BE2C (cell line): ENCODE data around the gene DCUN1D5.

ENCODE experiments used
- DNase-seq: peaks from one replicate; pipeline ENCODE4 v3.0.0-alpha.2; 2020
- H3K27me3 ChIP-seq: fragments of 250-450 bp; sonication (Bioruptor Pico); 2 replicates; pipeline ENCODE4 v1.5.1; 2020; ENCODE audit warnings: mild to moderate bottlenecking
- H3K36me3 ChIP-seq: fragments of 250-450 bp; sonication (Bioruptor Pico); 2 replicates; pipeline ENCODE4 v1.5.1; 2020; ENCODE audit warnings: mild to moderate bottlenecking
- H3K4me1 ChIP-seq: fragments of 250-450 bp; sonication (Bioruptor Pico); 2 replicates; pipeline ENCODE4 v1.5.1; 2020
- H3K4me3 ChIP-seq: 2 replicates; pipeline ENCODE4 v1.5.1; 2011; ENCODE audit warnings: low read depth, low read length
- H3K9me3 ChIP-seq: fragments of 250-450 bp; sonication (Bioruptor Pico); 2 replicates; pipeline ENCODE4 v1.5.1; 2020
- CTCF ChIP-seq: IDR thresholded peaks from 2 replicates; pipeline ENCODE4 v1.5.1; 2012; ENCODE audit warnings: mild to moderate bottlenecking, low read depth, low read length

Gene DCUN1D5

DNA sequence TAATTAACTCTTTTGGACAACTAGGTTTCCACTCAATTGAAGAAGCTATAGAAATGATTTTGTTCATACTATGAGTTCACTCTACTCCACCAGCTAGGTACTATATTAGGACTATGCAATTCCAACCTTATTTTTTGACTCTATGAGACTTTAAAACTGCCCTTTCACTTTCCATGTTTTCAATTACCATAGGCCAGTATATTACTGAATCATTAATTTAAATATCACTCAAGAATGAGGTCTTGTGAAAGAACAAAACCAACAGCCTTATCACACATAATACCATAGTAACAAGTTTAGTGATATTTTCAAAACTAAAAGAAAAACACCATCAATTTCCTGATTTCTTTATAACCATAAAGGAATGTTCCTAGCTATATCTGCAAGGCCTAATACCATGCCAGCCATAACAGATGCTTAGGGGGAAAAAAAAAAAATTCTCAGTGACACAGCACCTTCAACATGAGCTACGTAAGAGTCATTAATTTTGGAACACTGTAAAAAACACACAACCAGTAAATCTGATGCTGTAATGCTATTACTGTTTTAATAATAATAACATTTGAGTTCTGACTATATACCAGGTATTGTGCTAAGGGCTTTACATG lies 6.1 kb downstream of the DCUN1D5 start:
- no peak for TF ChIP-seq CTCF
- Histone ChIP-seq H3K36me3 (peaks cover 65% of the 10 kb centered on the region), H3K9me3 (no peaks in the 10 kb centered on the region), H3K4me1 (peaks cover 6% of the 10 kb centered on the region; the same call in 1 of the 2 replicates), H3K27me3 (no peaks in the 10 kb centered on the region), H3K4me3 (no peak overlapping the region)
- no peak for DNase-seq

- Histone ChIP-seq H3K36me3 (peaks cover 90% of the 10 kb centered on the region), H3K9me3 (no peaks in the 10 kb centered on the region), H3K4me3 (no peak overlapping the region), H3K4me1 (peaks cover 3% of the 10 kb centered on the region; the same call in 1 of the 2 replicates), H3K27me3 (no peaks in the 10 kb centered on the region)
- TF ChIP-seq CTCF, result no peak
- no peak for DNase-seq
Observed at GRCh38 chr11:103079833-103080232, 12.1 kb downstream of the DCUN1D5 start.

DNA sequence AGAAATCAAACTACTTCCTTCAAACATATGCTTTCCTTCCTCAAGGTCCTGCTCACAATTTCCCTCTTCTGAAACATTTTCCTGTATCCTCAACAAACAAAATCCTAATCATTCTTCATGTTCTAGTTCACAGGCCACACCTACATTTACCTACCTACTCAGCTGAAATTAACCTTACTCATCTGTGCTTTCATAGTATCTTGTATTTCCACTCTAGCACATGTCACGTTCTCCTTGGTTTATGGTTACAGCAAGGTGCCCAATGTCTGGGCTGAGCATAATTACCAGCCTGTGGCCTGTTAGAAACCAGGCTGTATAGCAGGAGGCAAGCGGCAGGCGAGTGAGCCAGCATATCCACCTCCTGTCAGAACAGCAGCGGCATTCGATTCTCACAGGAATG lies 13.2 kb downstream of the DCUN1D5 start:
- H3K4me1 ChIP-seq, result no peaks in the 10 kb centered on the region
- no peak overlapping the region for H3K4me3 ChIP-seq
- DNase-seq, result no peak
- no peaks in the 10 kb centered on the region for H3K27me3 ChIP-seq
- TF ChIP-seq CTCF, result no peak
- peaks cover 92% of the 10 kb centered on the region for H3K36me3 ChIP-seq
- no peaks in the 10 kb centered on the region for H3K9me3 ChIP-seq

DNA sequence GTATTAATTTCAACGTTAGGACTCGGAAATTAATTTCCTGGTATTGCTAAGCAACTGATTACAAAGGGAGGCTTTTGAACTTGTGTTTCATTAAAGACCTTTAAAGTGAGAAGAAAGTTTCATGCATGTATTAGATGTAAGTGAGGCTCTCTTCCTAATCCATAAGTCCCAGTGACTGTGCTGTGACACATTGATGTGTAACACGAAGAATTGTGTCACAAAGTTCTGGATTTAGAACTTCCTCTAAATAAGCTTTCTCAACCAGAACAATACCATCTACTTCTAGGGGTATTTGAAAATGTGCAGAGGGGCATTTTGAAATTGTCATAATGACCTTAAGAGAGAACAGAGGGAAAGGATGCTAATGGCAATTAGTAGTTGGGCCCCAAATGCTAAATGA lies 14.4 kb downstream of the DCUN1D5 start:
- H3K4me1 ChIP-seq, result no peaks in the 10 kb centered on the region
- H3K27me3 ChIP-seq, result no peaks in the 10 kb centered on the region
- H3K36me3 ChIP-seq, result peaks cover 87% of the 10 kb centered on the region
- no peak for TF ChIP-seq CTCF
- no peak for DNase-seq
- no peak overlapping the region for H3K4me3 ChIP-seq
- no peaks in the 10 kb centered on the region for H3K9me3 ChIP-seq

DNA sequence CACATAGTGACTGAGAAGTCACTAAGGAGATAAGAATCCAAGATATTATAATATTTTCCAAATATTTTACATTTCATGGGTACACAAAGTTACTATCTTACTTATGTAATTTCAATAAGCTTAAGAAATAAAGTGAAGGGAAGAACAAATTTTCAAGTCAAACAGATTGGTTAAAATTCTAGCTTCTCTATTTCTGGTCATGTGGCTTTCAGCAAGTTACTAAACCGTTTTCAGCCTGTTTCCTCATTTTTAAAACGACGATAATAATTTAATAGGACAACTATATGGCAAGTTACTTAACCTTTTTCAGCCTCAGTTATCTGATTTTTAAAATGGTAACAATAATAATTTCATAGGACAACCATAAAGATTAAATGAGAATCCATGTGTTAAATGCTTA lies 15.6 kb downstream of the DCUN1D5 start:
- no peak for DNase-seq
- Histone ChIP-seq H3K9me3 (no peaks in the 10 kb centered on the region), H3K36me3 (peaks cover 82% of the 10 kb centered on the region), H3K4me3 (no peak overlapping the region), H3K4me1 (no peaks in the 10 kb centered on the region), H3K27me3 (no peaks in the 10 kb centered on the region)
- no peak for TF ChIP-seq CTCF

DNA sequence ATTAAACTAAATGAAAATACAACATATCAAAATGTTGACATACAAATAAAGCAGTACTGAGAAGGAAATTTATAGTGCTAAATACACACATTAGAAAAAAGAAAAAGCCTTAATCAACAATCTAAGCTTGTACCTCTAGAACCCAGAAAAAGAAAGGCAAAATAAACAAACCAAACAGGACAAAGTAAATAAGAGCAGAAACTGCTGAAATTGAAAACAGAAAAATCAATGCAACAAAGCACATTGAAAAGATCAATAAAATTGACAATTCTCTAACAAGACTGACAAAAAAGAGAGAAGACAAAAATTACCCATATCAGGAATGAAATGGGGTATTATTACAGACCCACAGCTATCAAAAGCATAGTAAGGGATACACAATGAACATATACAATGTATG lies 21.0 kb downstream of the DCUN1D5 start:
- H3K4me1 ChIP-seq, result no peaks in the 10 kb centered on the region
- no peak for TF ChIP-seq CTCF
- no peak for DNase-seq
- H3K36me3 ChIP-seq, result peaks cover 54% of the 10 kb centered on the region
- H3K4me3 ChIP-seq, result no peak overlapping the region
- no peaks in the 10 kb centered on the region for H3K9me3 ChIP-seq
- no peaks in the 10 kb centered on the region for H3K27me3 ChIP-seq
